GM19240 (cell line): ENCODE measurements around the gene SCCPDH.
"Not testable (repeated sequence)": the region's sequence is repeated elsewhere in the genome, so short reads cannot be mapped to it uniquely, and the experiment has no call there.

ENCODE experiments used
- DNase-seq: peaks from one replicate; pipeline ENCODE4 v3.0.0; 2011; ENCODE audit warnings: low spot score; ENCODE audit not compliant: insufficient read length

Gene SCCPDH

DNA sequence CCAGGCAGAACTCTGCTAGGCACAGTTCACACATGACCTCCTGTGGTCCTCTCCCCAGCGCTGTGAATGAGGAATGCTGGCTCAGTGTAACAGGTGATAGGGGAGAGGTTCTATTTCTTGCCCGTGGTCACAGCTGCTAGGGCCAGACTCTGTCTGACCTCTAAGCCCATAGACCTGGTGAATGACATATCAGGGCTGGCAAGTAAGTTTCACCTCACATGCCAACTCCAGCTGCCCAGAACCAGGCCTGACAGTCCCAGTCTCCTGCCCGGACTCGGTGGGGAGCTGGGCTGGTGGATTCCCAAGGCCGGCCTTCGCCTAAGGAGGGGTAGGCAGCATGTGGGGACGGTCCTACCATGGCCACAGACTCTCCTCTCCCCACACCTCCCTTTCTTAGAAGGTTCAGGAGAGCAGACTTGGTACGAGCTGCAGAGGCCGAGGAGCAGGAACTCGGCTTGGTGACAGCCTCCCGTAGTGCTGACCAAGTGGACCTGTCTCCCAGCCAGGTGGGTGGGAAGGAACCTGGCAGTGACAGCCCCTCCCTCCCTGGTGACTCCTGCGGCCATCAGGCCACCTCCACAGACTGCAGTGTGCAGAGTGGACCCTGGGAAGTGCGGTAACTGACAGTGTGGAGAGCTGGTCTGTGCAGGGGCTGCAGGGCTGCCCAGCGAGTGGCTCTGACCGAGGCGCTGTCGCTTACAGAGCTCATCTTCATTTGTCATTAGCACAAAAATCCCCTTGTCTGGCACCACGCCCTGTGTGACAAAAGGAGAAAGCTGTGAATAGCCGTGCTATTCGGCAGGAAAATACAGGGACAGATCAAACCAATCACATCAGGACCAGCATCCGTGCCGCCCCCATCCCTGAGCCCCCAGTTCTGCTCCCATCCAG is 74.6 kb downstream of the SCCPDH start:
- no peak for DNase-seq

DNA sequence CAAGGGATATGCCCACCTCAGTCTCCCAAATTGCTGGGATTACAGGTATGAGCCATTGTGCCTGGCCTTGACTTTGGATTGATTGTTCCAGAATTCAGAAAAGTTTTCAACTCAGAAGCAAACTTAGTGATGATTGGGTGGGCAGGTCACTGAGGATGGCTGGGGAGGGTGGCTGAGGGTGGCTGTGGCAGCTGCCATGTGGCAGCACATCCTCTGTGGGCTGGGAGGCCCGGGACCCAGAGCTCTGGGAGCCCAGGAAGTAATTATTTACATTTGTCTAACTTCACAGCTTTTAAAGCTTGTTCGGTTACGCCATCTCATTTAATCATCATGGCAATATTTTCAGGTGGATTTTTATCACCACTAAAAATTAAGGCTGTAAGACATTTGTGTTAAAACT is 76.1 kb downstream of the SCCPDH start:
- no peak for DNase-seq

GRCh38 chr1:246800756-246801155 is 76.5 kb downstream of the SCCPDH start:
- DNase-seq: no peak

DNA sequence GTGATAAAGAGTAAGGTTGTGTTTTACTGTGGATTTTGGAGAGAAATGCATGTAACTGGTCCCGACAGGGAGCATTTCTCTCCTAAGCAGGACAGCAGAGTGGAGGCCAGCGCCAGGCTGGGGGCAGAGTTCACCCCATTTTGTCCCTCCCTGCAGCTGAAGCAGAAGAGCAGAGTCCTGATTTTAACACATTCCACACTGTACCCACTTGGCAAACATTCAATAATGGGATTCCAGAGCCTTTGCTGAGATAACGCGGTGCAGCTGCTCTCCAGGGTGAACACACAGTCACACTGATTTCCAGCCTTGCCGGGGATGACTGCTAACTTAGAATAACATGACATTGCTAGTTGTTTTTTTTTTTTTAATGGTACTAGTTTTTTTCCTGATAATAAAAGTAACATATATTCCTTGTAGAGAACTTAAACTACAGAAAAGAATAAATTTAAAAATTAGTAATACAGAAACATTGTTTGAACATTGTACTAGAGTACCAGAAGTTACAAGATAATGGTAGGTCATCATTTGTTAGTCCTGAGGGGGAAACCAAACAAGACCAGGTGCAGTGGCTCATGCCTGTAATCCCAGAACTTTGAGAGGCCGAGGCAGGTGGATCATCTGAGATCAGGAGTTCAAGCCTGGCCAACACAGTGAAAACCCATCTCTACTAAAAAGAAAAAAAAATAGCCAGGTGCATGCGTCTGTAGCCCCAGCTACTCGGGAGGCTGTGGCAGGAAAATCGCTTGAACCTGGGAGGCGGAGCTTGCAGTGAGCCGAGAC is 77.2 kb downstream of the SCCPDH start:
- DNase-seq: no peak

- no peak for DNase-seq
Observed at GRCh38 chr1:246803373-246803772, 79.2 kb downstream of the SCCPDH start.

- no peak for DNase-seq
Observed at GRCh38 chr1:246803883-246804282, 79.7 kb downstream of the SCCPDH start.

DNA sequence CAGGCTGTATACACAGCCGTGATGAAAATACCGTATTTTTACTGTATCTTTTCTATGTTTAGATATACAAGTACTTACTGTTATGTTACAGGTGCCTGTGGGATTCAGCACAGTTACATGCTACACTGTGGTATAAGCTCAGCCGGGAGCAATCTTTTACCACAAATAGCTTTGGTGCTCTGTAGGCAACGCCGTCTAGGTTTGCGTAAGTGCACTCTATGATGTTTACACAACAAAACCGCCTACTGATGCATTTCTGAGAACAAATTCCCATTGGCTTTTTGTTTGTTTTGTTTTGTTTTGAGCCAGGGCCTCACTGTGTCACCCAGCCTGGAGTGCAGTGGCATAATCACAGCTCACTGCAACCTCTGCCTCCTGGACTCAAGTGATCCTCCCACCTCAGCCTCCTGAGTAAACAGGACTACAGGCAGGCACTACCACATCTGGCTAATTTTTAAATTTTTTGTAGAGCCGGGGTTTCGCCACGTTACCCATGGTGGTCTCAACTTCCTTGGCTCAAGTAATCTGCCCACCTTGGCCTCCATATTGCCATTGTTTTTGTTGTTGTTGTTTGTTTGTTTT is 81.0 kb downstream of the SCCPDH start:
- no peak for DNase-seq

DNA sequence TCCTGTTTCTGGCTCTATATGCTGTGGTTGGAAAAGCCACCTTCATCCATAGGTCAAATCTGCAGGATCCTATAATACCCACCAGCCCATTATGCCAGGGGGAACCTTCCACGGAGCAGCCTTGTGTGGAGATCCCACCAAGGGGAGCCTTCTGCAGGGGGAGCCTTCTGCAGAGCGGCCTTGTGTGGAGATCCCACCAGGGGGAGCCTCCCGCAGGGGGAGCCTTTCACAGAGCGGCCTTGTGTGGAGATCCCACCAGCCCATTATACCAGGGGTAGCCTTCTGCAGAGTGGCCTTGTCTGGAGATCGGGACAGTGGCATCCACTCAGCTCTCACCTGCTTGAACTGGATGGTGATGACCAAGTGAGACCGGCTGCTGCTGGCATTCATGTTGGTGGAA is 85.3 kb downstream of the SCCPDH start:
- DNase-seq: no peak

DNA sequence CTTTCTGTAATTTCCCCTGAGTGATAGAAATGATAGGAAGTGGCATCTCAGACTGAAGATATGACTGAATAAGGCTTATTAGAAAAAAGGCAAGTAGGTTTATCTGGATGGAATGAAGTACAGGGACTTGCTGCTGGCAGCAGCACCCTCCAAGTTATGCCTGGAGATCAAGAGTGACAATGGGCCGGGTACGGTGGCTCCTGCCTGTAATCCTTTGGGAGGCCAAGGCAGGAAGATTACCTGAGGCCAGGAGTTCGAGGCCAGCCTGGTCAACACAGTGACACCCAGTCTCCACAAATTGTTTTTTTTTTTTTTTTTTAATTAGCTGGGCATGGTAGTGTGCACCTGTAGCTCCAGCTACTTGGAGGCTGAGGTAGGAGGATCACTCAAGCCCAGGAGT is 87.8 kb downstream of the SCCPDH start:
- DNase-seq: no peak

DNA sequence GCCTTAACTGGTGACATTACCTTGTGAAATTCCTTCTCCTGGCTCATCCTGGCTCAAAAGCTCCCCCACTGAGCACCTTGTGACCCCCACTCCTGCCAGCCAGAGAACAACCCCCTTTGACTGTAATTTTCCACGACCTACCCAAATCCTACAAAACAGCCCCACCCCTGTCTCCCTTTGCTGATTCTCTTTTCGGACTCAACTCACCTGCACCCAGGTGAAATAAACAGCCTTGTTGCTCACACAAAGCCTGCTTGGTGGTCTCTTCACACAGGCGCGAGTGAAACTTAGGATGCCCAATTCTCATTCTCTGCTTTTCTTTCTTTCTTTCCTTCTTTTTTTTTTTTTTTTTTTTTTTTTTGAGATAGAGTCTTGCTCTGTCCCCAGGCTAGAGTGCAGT is 89.1 kb downstream of the SCCPDH start:
- not testable (repeated sequence) for DNase-seq

GRCh38 chr1:246814890-246815289 is 90.7 kb downstream of the SCCPDH start:
- DNase-seq: no peak

- DNase-seq: no peak
Observed at GRCh38 chr1:246815693-246816270, 91.6 kb downstream of the SCCPDH start.
